B cell (primary cell): ENCODE data around the gene ZMIZ1.

Source experiments
- CTCF ChIP-seq: fragments of 200-600 bp; IDR thresholded peaks from one replicate; pipeline ENCODE4 v1.8.0; 2022; ENCODE audit warnings: antibody characterized with exemption, mild to moderate bottlenecking
- EZH2 ChIP-seq: IDR thresholded peaks from 2 replicates; pipeline ENCODE4 v1.6.1; 2012; ENCODE audit warnings: borderline replicate concordance, low read depth, mild to moderate bottlenecking, moderate library complexity, low read length; ENCODE audit not compliant: insufficient read depth, poor library complexity, severe bottlenecking

GRCh38 chr10:79306644-79307220 lies 238.0 kb downstream of the ZMIZ1 start:
- TF ChIP-seq CTCF (no peak), EZH2 (no peak)
